ENCODE measurements around the gene TMEM178A. TPM values are rescaled to one million over a fixed set of nuclear protein-coding genes. Genes with fewer than 3 reads are reported as not detected.

TMEM178A gene
- total RNA-seq, 1 experiment from 2014 or later = 0.13 TPM

- no peak overlapping the region for H3K4me3 ChIP-seq
- H3K36me3 ChIP-seq = no peaks in the 10 kb centered on the region
- H3K4me1 ChIP-seq (replicated peaks) = peaks cover 27% of the 10 kb centered on the region
- no peaks in the 10 kb centered on the region for H3K9me3 ChIP-seq (replicated peaks)
- DNase-seq (ENCODE audit: low read depth in 1 of 2, low spot score in 2 of 2) = no peak
- H3K27me3 ChIP-seq (replicated peaks) = no peaks in the 10 kb centered on the region
- H3K27ac ChIP-seq = peak overlapping the region; percentile 72
These were observed 31.1 kb downstream of the TMEM178A start for GRCh38 chr2:39696838-39697237.

GRCh38 chr2:39697454-39697853 lies 31.7 kb downstream of the TMEM178A start:
- Histone ChIP-seq H3K27ac (no peak overlapping the region), H3K36me3 (no peaks in the 10 kb centered on the region), H3K4me3 (no peak overlapping the region), H3K27me3 (replicated peaks) (no peaks in the 10 kb centered on the region), H3K4me1 (replicated peaks) (peaks cover 27% of the 10 kb centered on the region), H3K9me3 (replicated peaks) (no peaks in the 10 kb centered on the region)
- DNase-seq (ENCODE audit: low read depth in 1 of 2, low spot score in 2 of 2) = no peak

DNA sequence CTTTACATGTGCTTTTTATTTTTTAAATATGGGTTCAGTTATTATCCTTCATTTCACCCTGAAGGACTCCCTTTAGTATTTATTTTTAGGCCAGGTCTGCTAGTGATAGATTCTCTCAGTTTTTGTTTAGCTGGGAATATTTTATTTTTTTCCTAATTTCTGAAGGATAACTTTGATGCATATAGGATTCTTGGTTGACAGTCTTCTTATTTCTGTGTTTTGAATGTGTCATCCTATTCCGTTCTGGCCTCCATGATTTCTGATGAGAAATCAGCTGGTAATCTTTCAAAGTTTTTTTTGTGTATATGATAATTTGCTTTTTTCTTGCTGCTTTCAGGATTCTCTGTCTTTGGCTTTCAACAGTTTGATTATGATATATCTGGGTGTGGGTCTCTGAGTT lies 35.4 kb downstream of the TMEM178A start:
- no peaks in the 10 kb centered on the region for H3K9me3 ChIP-seq (replicated peaks)
- peaks cover 12% of the 10 kb centered on the region for H3K4me1 ChIP-seq (replicated peaks)
- no peak overlapping the region for H3K4me3 ChIP-seq
- H3K27ac ChIP-seq = no peak overlapping the region
- H3K36me3 ChIP-seq = no peaks in the 10 kb centered on the region
- no peaks in the 10 kb centered on the region for H3K27me3 ChIP-seq (replicated peaks)
- DNase-seq (ENCODE audit: low read depth in 1 of 2, low spot score in 2 of 2) = no peak

- no peak for DNase-seq (ENCODE audit: low read depth in 1 of 2, low spot score in 2 of 2)
- H3K9me3 ChIP-seq (replicated peaks) = no peaks in the 10 kb centered on the region
- H3K27me3 ChIP-seq (replicated peaks) = no peaks in the 10 kb centered on the region
- H3K36me3 ChIP-seq = no peaks in the 10 kb centered on the region
- no peak overlapping the region for H3K4me3 ChIP-seq
- peaks cover 4% of the 10 kb centered on the region; the same call in 1 of the 2 replicates for H3K4me1 ChIP-seq (replicated peaks)
- H3K27ac ChIP-seq = no peak overlapping the region
These were observed 37.6 kb downstream of the TMEM178A start for GRCh38 chr2:39703181-39703872.

GRCh38 chr2:39704540-39704939 lies 38.8 kb downstream of the TMEM178A start:
- Histone ChIP-seq H3K27ac (no peak overlapping the region), H3K9me3 (replicated peaks) (no peaks in the 10 kb centered on the region), H3K36me3 (no peaks in the 10 kb centered on the region), H3K4me1 (replicated peaks) (peaks cover 4% of the 10 kb centered on the region; the same call in 1 of the 2 replicates), H3K4me3 (no peak overlapping the region), H3K27me3 (replicated peaks) (no peaks in the 10 kb centered on the region)
- no peak for DNase-seq (ENCODE audit: low read depth in 1 of 2, low spot score in 2 of 2)

- no peaks in the 10 kb centered on the region for H3K36me3 ChIP-seq
These were observed 39.9 kb downstream of the TMEM178A start for GRCh38 chr2:39705638-39706037.

DNA sequence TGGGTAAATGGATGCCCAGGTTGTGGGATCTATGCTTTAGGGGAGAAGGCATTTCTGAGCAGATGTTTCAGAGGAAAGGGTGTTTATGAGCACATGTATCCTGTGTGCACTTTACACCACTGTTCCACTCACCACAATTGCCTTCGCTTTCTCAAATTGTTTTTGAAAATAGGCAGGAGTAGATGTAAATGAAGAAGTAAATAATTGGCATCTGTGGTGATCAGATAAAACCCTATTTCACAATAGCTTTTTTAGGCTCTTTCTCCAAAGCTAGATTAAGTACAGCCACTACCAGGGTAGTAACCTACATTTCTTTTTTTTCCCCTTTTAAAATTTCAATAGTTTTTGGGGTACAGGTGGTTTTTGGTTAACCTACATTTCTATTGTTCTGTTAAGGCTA lies 40.6 kb downstream of the TMEM178A start:
- H3K9me3 ChIP-seq (replicated peaks) = no peaks in the 10 kb centered on the region
- no peak overlapping the region for H3K27ac ChIP-seq
- no peak overlapping the region for H3K4me3 ChIP-seq
- peaks cover 4% of the 10 kb centered on the region; the same call in 1 of the 2 replicates for H3K4me1 ChIP-seq (replicated peaks)
- H3K36me3 ChIP-seq = no peaks in the 10 kb centered on the region
- DNase-seq (ENCODE audit: low read depth in 1 of 2, low spot score in 2 of 2) = no peak
- no peaks in the 10 kb centered on the region for H3K27me3 ChIP-seq (replicated peaks)

More at GRCh38 chr2:39705638-39706037, 39.9 kb downstream of the TMEM178A start:
- DNase-seq (ENCODE audit: low read depth in 1 of 2, low spot score in 2 of 2) = no peak
- Histone ChIP-seq H3K27me3 (replicated peaks) (no peaks in the 10 kb centered on the region), H3K27ac (no peak overlapping the region), H3K4me3 (no peak overlapping the region), H3K4me1 (replicated peaks) (peaks cover 4% of the 10 kb centered on the region; the same call in 1 of the 2 replicates), H3K9me3 (replicated peaks) (no peaks in the 10 kb centered on the region)

DNA sequence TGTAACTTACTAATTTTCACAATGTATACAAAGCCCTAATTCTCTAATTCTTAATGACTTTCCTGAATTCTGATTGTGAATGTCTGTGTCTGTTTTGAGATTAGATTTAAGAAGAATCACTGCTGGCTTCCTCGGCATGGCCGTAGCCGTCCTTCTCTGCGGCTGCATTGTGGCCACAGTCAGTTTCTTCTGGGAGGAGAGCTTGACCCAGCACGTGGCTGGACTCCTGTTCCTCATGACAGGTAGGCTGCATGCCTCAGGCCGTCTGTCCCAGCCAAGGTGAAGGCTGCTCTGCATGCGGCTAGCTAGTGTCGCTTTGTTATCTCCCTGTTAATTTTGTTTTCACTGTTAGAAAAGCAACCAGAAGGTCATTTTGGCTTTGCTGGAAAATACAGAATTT lies 41.2 kb downstream of the TMEM178A start:
- Histone ChIP-seq H3K9me3 (replicated peaks) (no peaks in the 10 kb centered on the region), H3K36me3 (no peaks in the 10 kb centered on the region), H3K27ac (no peak overlapping the region), H3K4me1 (replicated peaks) (peaks cover 4% of the 10 kb centered on the region; the same call in 1 of the 2 replicates), H3K27me3 (replicated peaks) (no peaks in the 10 kb centered on the region), H3K4me3 (no peak overlapping the region)
- no peak for DNase-seq (ENCODE audit: low read depth in 1 of 2, low spot score in 2 of 2)

DNA sequence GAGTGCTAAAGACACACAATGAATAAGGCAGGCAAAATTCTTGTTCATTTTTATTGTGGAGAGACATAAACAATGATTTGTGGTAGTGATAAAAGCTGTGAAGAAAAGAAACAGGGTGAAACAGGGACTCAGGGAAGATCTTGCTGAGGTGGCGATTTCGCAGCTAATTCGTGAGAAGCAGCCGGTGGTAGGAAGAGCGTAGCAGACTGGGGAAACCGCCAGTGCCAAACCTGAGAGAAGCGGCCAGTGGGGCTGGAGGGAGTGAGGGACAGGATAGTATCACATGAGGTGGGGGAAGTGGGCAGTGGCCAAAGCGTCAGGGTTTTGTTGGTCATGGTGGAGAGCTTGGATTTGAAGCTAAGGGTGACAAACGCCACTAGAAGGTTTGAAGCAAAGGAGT lies 42.3 kb downstream of the TMEM178A start:
- Histone ChIP-seq H3K4me3 (no peak overlapping the region), H3K27ac (no peak overlapping the region), H3K9me3 (replicated peaks) (no peaks in the 10 kb centered on the region), H3K36me3 (no peaks in the 10 kb centered on the region), H3K27me3 (replicated peaks) (no peaks in the 10 kb centered on the region), H3K4me1 (replicated peaks) (peaks cover 6% of the 10 kb centered on the region)
- no peak for DNase-seq (ENCODE audit: low read depth in 1 of 2, low spot score in 2 of 2)

GRCh38 chr2:39710807-39711206 lies 45.1 kb downstream of the TMEM178A start:
- Histone ChIP-seq H3K27me3 (replicated peaks) (no peaks in the 10 kb centered on the region), H3K4me1 (replicated peaks) (peaks cover 27% of the 10 kb centered on the region), H3K4me3 (no peak overlapping the region), H3K9me3 (replicated peaks) (no peaks in the 10 kb centered on the region), H3K36me3 (no peaks in the 10 kb centered on the region), H3K27ac (no peak overlapping the region)
- DNase-seq (ENCODE audit: low read depth in 1 of 2, low spot score in 2 of 2) = no peak

DNA sequence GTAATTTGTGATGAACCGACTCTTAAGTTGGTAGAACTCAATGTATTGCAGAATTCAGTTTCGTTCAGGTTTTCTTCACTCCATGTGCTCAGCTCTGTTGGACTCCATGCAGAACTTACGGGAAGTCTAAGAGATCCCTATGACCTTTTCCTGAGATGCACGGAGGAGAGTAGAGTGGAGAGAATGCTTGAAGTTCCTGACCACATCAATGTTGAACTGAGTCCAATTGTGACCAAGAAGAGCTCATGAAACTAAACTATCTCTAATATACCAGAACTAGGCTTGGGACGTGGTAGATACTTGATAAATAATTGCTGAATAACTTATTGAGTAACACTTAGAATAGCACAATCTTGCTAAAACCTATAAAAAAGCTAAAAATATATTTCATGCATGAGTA lies 47.2 kb downstream of the TMEM178A start:
- Histone ChIP-seq H3K4me1 (replicated peaks) (peaks cover 27% of the 10 kb centered on the region), H3K27ac (no peak overlapping the region), H3K36me3 (no peaks in the 10 kb centered on the region), H3K9me3 (replicated peaks) (no peaks in the 10 kb centered on the region), H3K4me3 (no peak overlapping the region), H3K27me3 (replicated peaks) (no peaks in the 10 kb centered on the region)
- DNase-seq (ENCODE audit: low read depth in 1 of 2, low spot score in 2 of 2) = no peak

- no peak for DNase-seq (ENCODE audit: low read depth in 1 of 2, low spot score in 2 of 2)
- Histone ChIP-seq H3K27ac (no peak overlapping the region), H3K4me1 (replicated peaks) (peaks cover 43% of the 10 kb centered on the region), H3K9me3 (replicated peaks) (no peaks in the 10 kb centered on the region), H3K36me3 (no peaks in the 10 kb centered on the region), H3K27me3 (replicated peaks) (no peaks in the 10 kb centered on the region), H3K4me3 (no peak overlapping the region)
These were observed 49.4 kb downstream of the TMEM178A start for GRCh38 chr2:39715095-39715494.

GRCh38 chr2:39715822-39716221 lies 50.1 kb downstream of the TMEM178A start:
- H3K9me3 ChIP-seq (replicated peaks) = no peaks in the 10 kb centered on the region
- no peaks in the 10 kb centered on the region for H3K36me3 ChIP-seq
- H3K4me1 ChIP-seq (replicated peaks) = peaks cover 43% of the 10 kb centered on the region
- H3K4me3 ChIP-seq = no peak overlapping the region
- no peaks in the 10 kb centered on the region for H3K27me3 ChIP-seq (replicated peaks)
- no peak for DNase-seq (ENCODE audit: low read depth in 1 of 2, low spot score in 2 of 2)
- no peak overlapping the region for H3K27ac ChIP-seq

- peaks cover 43% of the 10 kb centered on the region for H3K4me1 ChIP-seq (replicated peaks)
- no peak overlapping the region for H3K4me3 ChIP-seq
- no peak overlapping the region for H3K27ac ChIP-seq
- H3K9me3 ChIP-seq (replicated peaks) = no peaks in the 10 kb centered on the region
- H3K36me3 ChIP-seq = no peaks in the 10 kb centered on the region
- no peaks in the 10 kb centered on the region for H3K27me3 ChIP-seq (replicated peaks)
- DNase-seq (ENCODE audit: low read depth in 1 of 2, low spot score in 2 of 2) = no peak
These were observed 51.4 kb downstream of the TMEM178A start for GRCh38 chr2:39717067-39717466.

- peaks cover 44% of the 10 kb centered on the region for H3K4me1 ChIP-seq (replicated peaks)
- no peak overlapping the region for H3K4me3 ChIP-seq
- no peaks in the 10 kb centered on the region for H3K36me3 ChIP-seq
- peak overlapping the region; percentile 47 for H3K27ac ChIP-seq
- no peaks in the 10 kb centered on the region for H3K9me3 ChIP-seq (replicated peaks)
- H3K27me3 ChIP-seq (replicated peaks) = no peaks in the 10 kb centered on the region
- peak in 1 of 2 experiments; percentile 74 for DNase-seq (ENCODE audit: low read depth in 1 of 2, low spot score in 2 of 2)
These were observed 52.8 kb downstream of the TMEM178A start for GRCh38 chr2:39718483-39718882.

Data from SJSA1 (cell line).